NB4 (cell line): ENCODE measurements around the gene COPS7A.
A peak's percentile ranks its signal among the peaks of the same experiment; 100 is the strongest.

Source experiments
- CTCF ChIP-seq: IDR thresholded peaks from one replicate; pipeline ENCODE4 v1.5.1; 2012; ENCODE audit warnings: low read depth, low read length
- POLR2A ChIP-seq: IDR thresholded peaks from 2 replicates; pipeline ENCODE4 v1.6.1; 2011; ENCODE audit warnings: mild to moderate bottlenecking; ENCODE audit not compliant: insufficient read length; ENCODE audit errors: extremely low read depth

- TF ChIP-seq CTCF: no peak
- TF ChIP-seq POLR2A: peak; percentile 1
Observed at GRCh38 chr12:6765634-6766581, 42.1 kb downstream of the COPS7A start, which contains the start of gene PTMS.
